GDM1 (cell line): ENCODE results near the gene RNASE9.
"Not testable (repeated sequence)": the region's sequence is repeated elsewhere in the genome, so short reads cannot be mapped to it uniquely, and the experiment has no call there.

Source experiments
- DNase-seq: peaks from one replicate; lab custom pipeline; 2025; lab: John Stamatoyannopoulos, UW

RNASE9 gene

GRCh38 chr14:20572382-20572990 is 11.6 kb upstream of the RNASE9 start:
- DNase-seq: not testable (repeated sequence)

- not testable (repeated sequence) for DNase-seq
Observed at GRCh38 chr14:20570720-20571119, 9.9 kb upstream of the RNASE9 start.

- DNase-seq: not testable (repeated sequence)
Observed at GRCh38 chr14:20569865-20570264, 9.0 kb upstream of the RNASE9 start.

GRCh38 chr14:20569066-20569465 is 8.2 kb upstream of the RNASE9 start:
- DNase-seq: no peak

- DNase-seq: no peak
Observed at GRCh38 chr14:20568393-20568792, 7.5 kb upstream of the RNASE9 start.

GRCh38 chr14:20567199-20567598 is 6.4 kb upstream of the RNASE9 start:
- DNase-seq: not testable (repeated sequence)

- no peak for DNase-seq
Observed at GRCh38 chr14:20564501-20564997, 3.7 kb upstream of the RNASE9 start.

GRCh38 chr14:20563971-20564370 is 3.1 kb upstream of the RNASE9 start:
- no peak for DNase-seq

GRCh38 chr14:20559461-20559904 is 1.4 kb downstream of the RNASE9 start:
- DNase-seq: no peak

- no peak for DNase-seq
Observed at GRCh38 chr14:20557212-20557542, 3.7 kb downstream of the RNASE9 start.

- no peak for DNase-seq
Observed at GRCh38 chr14:20556500-20557211, 4.2 kb downstream of the RNASE9 start.

- no peak for DNase-seq
Observed at GRCh38 chr14:20555845-20556244, 5.0 kb downstream of the RNASE9 start.

GRCh38 chr14:20553024-20553423 is 7.8 kb downstream of the RNASE9 start:
- no peak for DNase-seq

GRCh38 chr14:20551606-20552005 is 9.2 kb downstream of the RNASE9 start:
- no peak for DNase-seq

GRCh38 chr14:20550926-20551325 is 9.9 kb downstream of the RNASE9 start:
- DNase-seq: no peak

GRCh38 chr14:20548414-20549158 is 12.3 kb downstream of the RNASE9 start:
- no peak for DNase-seq

- no peak for DNase-seq
Observed at GRCh38 chr14:20546877-20547276, 14.0 kb downstream of the RNASE9 start.

- DNase-seq: no peak
Observed at GRCh38 chr14:20539906-20540305, 20.9 kb downstream of the RNASE9 start.

GRCh38 chr14:20530771-20531571 is 29.9 kb downstream of the RNASE9 start:
- peak; percentile 62 for DNase-seq

- no peak for DNase-seq
Observed at GRCh38 chr14:20529806-20530205, 31.0 kb downstream of the RNASE9 start.

GRCh38 chr14:20524027-20524426 is 36.8 kb downstream of the RNASE9 start:
- DNase-seq: no peak

- no peak for DNase-seq
Observed at GRCh38 chr14:20522332-20522731, 38.5 kb downstream of the RNASE9 start.
